HepG2 (cell line): Measurements from ENCODE around the gene MFSD11. TPM values are rescaled to one million over a fixed set of nuclear protein-coding genes. Genes with fewer than 3 reads are reported as not detected.
A peak's percentile ranks its signal among the peaks of the same experiment; 100 is the strongest.

Experiments used
- HDAC1 ChIP-seq: sonication (generic); formaldehyde crosslinking; IDR thresholded peaks from 2 replicates; pipeline ENCODE4 v1.5.1; 2020; ENCODE audit warnings: mild to moderate bottlenecking, missing genetic modification reagents
- IRF2 ChIP-seq: IDR thresholded peaks from 2 replicates; pipeline ENCODE4 v1.6.1; 2018; ENCODE audit warnings: missing genetic modification reagents, missing compliant biosample characterization
- KLF11 ChIP-seq: IDR thresholded peaks from 2 replicates; pipeline ENCODE4 v1.6.1; 2016; ENCODE audit warnings: missing compliant biosample characterization
- KLF16 ChIP-seq, 2 experiments: sonication (generic) in 1 of 2; formaldehyde crosslinking in 1 of 2; IDR thresholded peaks; 2 replicates each; pipeline versions ENCODE4 v1.6.1 to v1.8.0; 2016 to 2023; ENCODE audit warnings: missing genetic modification reagents in 2 of 2, missing compliant biosample characterization in 1 of 2
- SIN3A ChIP-seq: IDR thresholded peaks from 2 replicates; pipeline ENCODE4 v1.6.1; 2011; ENCODE audit warnings: low read depth, mild to moderate bottlenecking, control low read depth, low read length, borderline replicate concordance
- ZFP41 ChIP-seq: sonication (generic); formaldehyde crosslinking; IDR thresholded peaks from 2 replicates; pipeline ENCODE4 v1.4.0; 2020; ENCODE audit warnings: mild to moderate bottlenecking, missing genetic modification reagents, borderline replicate concordance
- ZFP82 ChIP-seq: sonication (generic); formaldehyde crosslinking; IDR thresholded peaks from 2 replicates; pipeline ENCODE4 v1.5.1; 2020; ENCODE audit warnings: mild to moderate bottlenecking, missing genetic modification reagents, borderline replicate concordance
- ZNF160 ChIP-seq: sonication (generic); formaldehyde crosslinking; IDR thresholded peaks from 2 replicates; pipeline ENCODE4 v1.8.0; 2022; ENCODE audit warnings: mild to moderate bottlenecking, inconsistent platforms, missing genetic modification reagents
- ZNF205 ChIP-seq: IDR thresholded peaks from 2 replicates; pipeline ENCODE4 v1.6.1; 2018; ENCODE audit warnings: missing biosample characterization, missing genetic modification reagents
- ZNF30 ChIP-seq: sonication (generic); formaldehyde crosslinking; IDR thresholded peaks from 2 replicates; pipeline ENCODE4 v1.5.0; 2020; ENCODE audit warnings: mild to moderate bottlenecking, missing genetic modification reagents
- ZNF562 ChIP-seq: sonication (generic); formaldehyde crosslinking; IDR thresholded peaks from 2 replicates; pipeline ENCODE4 v1.8.0; 2022; ENCODE audit warnings: missing genetic modification reagents, borderline replicate concordance
- polyA plus RNA-seq, 8 experiments: library from polyadenylated mRNA; depleted of rRNA in 3 of 8; stranded (reverse) in 7 of 8; unstranded in 1 of 8; fragments of >200 nt; fragmentation: Illumina TruSeq in 4 of 8; extraction: Trizol in 4 of 8; gene quantifications; 2 replicates each; pipeline versions ENCODE4 v1.2.1 to v1.2.3, GENCODE V29; 2011 to 2016; ENCODE audit warnings: low read depth in 4 of 8, missing spikeins in 1 of 8, mixed read lengths in 1 of 8; ENCODE audit not compliant: insufficient read depth in 1 of 8
- total RNA-seq, 5 experiments: library from RNA; depleted of rRNA; stranded (reverse); fragments of >200 nt; fragmentation: Illumina TruSeq; extraction: Trizol; gene quantifications; 2 replicates each; pipeline ENCODE4 v1.2.3, GENCODE V29; 2016; ENCODE audit warnings: low read depth in 1 of 5
- TF ChIP-seq, protein P1 (sequence below), 2 experiments: sonication (generic) in 1 of 2; formaldehyde crosslinking in 1 of 2; IDR thresholded peaks; 2 replicates each; pipeline versions ENCODE4 v1.4.0 to v1.6.1; 2018 to 2020; ENCODE audit warnings: missing genetic modification reagents in 2 of 2, borderline replicate concordance in 1 of 2, low read depth in 1 of 2, mild to moderate bottlenecking in 1 of 2, missing biosample characterization in 1 of 2
- TF ChIP-seq, protein P2 (sequence below): sonication (generic); formaldehyde crosslinking; IDR thresholded peaks from 2 replicates; pipeline ENCODE4 v1.4.0; 2020; ENCODE audit warnings: missing genetic modification reagents
- TF ChIP-seq, protein P3 (sequence below): IDR thresholded peaks from 2 replicates; pipeline ENCODE4 v1.6.1; 2016
- TF ChIP-seq, protein P4 (sequence below): sonication (generic); formaldehyde crosslinking; conservative IDR thresholded peaks from 2 replicates; pipeline ENCODE4 v1.8.1; 2023; ENCODE audit warnings: missing genetic modification reagents
- TF ChIP-seq, protein P5 (sequence below): sonication (generic); formaldehyde crosslinking; IDR thresholded peaks from 2 replicates; pipeline ENCODE4 v1.4.0; 2020; ENCODE audit warnings: missing genetic modification reagents
- TF ChIP-seq, protein P6 (sequence below): IDR thresholded peaks from 2 replicates; pipeline ENCODE4 v1.6.1; 2016; ENCODE audit warnings: missing compliant biosample characterization, missing genetic modification reagents, borderline replicate concordance
- TF ChIP-seq, protein P7 (sequence below): sonication (generic); formaldehyde crosslinking; IDR thresholded peaks from 2 replicates; pipeline ENCODE4 v1.4.0; 2020; ENCODE audit warnings: mild to moderate bottlenecking, missing genetic modification reagents

MFSD11 gene
- total and polyA plus RNA-seq, 2 of the 13 experiments (the other 11 are each of a cell fraction or from before 2014, with no cell fraction given) = 26.1 to 36.3 TPM

DNA sequence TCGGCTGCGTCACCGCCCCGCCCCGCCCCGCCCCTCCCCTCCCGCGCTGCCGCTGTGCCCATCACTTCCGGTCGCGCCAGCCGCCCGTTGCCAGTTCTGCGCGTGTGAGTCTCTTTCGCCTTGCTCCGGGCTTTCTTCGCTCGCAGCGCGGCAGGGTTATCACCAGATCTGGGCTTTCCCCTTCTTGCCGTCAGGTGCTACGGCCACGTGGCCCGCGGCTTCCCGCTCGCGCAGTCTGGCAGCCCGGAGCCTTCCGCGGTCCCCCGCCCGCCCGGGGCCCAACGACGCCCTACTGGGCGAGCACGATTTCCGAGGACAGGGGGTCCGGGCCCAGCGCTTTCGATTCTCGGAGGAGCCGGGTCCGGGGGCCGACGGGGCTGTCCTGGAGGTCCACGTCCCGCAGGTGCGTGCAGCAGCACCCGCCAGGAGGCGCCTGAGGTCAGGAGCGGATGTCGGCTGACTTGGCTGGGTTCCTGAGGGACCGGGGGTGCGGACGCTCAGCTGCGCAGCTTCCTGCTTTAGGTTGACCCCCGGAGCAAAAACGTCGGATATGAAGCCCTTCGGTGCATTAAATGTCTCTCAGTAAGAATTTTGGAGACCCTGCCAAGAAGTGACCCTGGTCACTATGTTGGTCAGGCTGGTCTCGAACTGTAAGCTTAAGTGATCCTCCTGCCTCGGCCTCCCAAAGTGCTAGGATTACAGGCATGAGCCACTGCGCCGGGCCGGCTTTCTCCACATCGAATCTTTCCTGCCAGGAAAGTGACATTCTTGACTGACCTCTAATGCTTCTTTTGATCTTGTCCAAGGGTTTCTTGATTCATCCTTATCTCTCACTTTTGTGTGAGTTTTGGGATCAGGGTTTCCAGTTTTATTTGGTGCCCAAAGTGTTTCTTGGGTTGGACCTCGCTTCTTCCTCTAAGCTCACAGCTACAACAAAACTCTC lies 10.9 kb upstream of the MFSD11 start, which contains the start of gene METTL23 (continued):
- TF ChIP-seq, protein P1, sequence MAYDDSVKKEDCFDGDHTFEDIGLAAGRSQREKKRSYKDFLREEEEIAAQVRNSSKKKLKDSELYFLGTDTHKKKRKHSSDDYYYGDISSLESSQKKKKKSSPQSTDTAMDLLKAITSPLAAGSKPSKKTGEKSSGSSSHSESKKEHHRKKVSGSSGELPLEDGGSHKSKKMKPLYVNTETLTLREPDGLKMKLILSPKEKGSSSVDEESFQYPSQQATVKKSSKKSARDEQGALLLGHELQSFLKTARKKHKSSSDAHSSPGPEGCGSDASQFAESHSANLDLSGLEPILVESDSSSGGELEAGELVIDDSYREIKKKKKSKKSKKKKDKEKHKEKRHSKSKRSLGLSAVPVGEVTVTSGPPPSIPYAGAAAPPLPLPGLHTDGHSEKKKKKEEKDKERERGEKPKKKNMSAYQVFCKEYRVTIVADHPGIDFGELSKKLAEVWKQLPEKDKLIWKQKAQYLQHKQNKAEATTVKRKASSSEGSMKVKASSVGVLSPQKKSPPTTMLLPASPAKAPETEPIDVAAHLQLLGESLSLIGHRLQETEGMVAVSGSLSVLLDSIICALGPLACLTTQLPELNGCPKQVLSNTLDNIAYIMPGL (CRISPR knock-in tag; IDR thresholded peaks at IDR 0.05; ENCODE audit: borderline replicate concordance in 1 of 2, low read depth in 1 of 2) = peak; percentile 90 to 96
- TF ChIP-seq IRF2 (CRISPR knock-in tag) (0 out of 2 replicates have a peak, but pooled peaks have one; percentile 38), ZNF30 (CRISPR knock-in tag) (0 out of 2 replicates have a peak, but pooled peaks have one; percentile 57), ZNF562 (CRISPR knock-in tag) (no peak; the same call in 1 of the 2 replicates), KLF16 (CRISPR knock-in tag; IDR thresholded peaks at IDR 0.05) (peak in 1 of 2 experiments; percentile 21; a peak in 1 of 4 replicates), KLF11 (peak; percentile 48), ZNF160 (CRISPR knock-in tag) (peak; percentile 60; the same call in 1 of the 2 replicates), ZNF205 (peak; percentile 73; the same call in 1 of the 2 replicates), ZFP41 (peak; percentile 82), SIN3A (peak; percentile 54; the same call in 1 of the 2 replicates), ZFP82 (peak; percentile 94), HDAC1 (CRISPR knock-in tag) (peak; percentile 82)
- TF ChIP-seq, protein P2, sequence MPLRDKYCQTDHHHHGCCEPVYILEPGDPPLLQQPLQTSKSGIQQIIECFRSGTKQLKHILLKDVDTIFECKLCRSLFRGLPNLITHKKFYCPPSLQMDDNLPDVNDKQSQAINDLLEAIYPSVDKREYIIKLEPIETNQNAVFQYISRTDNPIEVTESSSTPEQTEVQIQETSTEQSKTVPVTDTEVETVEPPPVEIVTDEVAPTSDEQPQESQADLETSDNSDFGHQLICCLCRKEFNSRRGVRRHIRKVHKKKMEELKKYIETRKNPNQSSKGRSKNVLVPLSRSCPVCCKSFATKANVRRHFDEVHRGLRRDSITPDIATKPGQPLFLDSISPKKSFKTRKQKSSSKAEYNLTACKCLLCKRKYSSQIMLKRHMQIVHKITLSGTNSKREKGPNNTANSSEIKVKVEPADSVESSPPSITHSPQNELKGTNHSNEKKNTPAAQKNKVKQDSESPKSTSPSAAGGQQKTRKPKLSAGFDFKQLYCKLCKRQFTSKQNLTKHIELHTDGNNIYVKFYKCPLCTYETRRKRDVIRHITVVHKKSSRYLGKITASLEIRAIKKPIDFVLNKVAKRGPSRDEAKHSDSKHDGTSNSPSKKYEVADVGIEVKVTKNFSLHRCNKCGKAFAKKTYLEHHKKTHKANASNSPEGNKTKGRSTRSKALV (CRISPR knock-in tag) = peak; percentile 12
- TF ChIP-seq, protein P3, sequence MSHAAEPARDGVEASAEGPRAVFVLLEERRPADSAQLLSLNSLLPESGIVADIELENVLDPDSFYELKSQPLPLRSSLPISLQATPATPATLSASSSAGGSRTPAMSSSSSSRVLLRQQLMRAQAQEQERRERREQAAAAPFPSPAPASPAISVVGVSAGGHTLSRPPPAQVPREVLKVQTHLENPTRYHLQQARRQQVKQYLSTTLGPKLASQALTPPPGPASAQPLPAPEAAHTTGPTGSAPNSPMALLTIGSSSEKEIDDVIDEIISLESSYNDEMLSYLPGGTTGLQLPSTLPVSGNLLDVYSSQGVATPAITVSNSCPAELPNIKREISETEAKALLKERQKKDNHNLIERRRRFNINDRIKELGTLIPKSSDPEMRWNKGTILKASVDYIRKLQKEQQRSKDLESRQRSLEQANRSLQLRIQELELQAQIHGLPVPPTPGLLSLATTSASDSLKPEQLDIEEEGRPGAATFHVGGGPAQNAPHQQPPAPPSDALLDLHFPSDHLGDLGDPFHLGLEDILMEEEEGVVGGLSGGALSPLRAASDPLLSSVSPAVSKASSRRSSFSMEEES (CRISPR knock-in tag) = peak; percentile 32; the same call in 1 of the 2 replicates
- TF ChIP-seq, protein P4, sequence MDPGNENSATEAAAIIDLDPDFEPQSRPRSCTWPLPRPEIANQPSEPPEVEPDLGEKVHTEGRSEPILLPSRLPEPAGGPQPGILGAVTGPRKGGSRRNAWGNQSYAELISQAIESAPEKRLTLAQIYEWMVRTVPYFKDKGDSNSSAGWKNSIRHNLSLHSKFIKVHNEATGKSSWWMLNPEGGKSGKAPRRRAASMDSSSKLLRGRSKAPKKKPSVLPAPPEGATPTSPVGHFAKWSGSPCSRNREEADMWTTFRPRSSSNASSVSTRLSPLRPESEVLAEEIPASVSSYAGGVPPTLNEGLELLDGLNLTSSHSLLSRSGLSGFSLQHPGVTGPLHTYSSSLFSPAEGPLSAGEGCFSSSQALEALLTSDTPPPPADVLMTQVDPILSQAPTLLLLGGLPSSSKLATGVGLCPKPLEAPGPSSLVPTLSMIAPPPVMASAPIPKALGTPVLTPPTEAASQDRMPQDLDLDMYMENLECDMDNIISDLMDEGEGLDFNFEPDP (CRISPR knock-in tag) = no peak
- TF ChIP-seq, protein P5, sequence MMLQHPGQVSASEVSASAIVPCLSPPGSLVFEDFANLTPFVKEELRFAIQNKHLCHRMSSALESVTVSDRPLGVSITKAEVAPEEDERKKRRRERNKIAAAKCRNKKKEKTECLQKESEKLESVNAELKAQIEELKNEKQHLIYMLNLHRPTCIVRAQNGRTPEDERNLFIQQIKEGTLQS (CRISPR knock-in tag) = no peak
- TF ChIP-seq, protein P6, sequence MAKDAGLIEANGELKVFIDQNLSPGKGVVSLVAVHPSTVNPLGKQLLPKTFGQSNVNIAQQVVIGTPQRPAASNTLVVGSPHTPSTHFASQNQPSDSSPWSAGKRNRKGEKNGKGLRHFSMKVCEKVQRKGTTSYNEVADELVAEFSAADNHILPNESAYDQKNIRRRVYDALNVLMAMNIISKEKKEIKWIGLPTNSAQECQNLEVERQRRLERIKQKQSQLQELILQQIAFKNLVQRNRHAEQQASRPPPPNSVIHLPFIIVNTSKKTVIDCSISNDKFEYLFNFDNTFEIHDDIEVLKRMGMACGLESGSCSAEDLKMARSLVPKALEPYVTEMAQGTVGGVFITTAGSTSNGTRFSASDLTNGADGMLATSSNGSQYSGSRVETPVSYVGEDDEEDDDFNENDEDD (CRISPR knock-in tag) = peak; percentile 8; the same call in 1 of the 2 replicates
- TF ChIP-seq, protein P7, sequence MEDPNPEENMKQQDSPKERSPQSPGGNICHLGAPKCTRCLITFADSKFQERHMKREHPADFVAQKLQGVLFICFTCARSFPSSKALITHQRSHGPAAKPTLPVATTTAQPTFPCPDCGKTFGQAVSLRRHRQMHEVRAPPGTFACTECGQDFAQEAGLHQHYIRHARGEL (CRISPR knock-in tag) = peak; percentile 83
